Panc1 (cell line): ENCODE data around the gene GLB1L3. TPM values are rescaled to one million over a fixed set of nuclear protein-coding genes. Genes with fewer than 3 reads are reported as not detected.

Source experiments
- ATAC-seq: fragments of 200-7000 bp; cut with Tn5 transposase; 2 replicates; pipeline ENCODE4 v1.9.1; 2020; ENCODE audit warnings: mild to moderate bottlenecking, moderate library complexity
- BruUV-seq: library from RNA; stranded (reverse); fragments of 400-500 nt; replicated peaks from 2 replicates; lab custom pipeline; 2021; lab: Mats Ljungman, UMichigan
- CTCF ChIA-PET: fragments of 300-600 bp; sonication (Branson Sonifier 250); formaldehyde crosslinking; loops from one replicate; lab custom pipeline; 2022; ENCODE audit warnings: antibody characterized with exemption; lab: Charles Lee
- POLR2A ChIA-PET: fragments of 300-600 bp; sonication (Branson Sonifier 250); formaldehyde crosslinking; loops from one replicate; lab custom pipeline; 2022; ENCODE audit warnings: antibody characterized with exemption; lab: Charles Lee
- DNase-seq: peaks from one replicate; pipeline ENCODE4 v3.0.0-alpha.2; 2010; ENCODE audit warnings: low read depth, low spot score
- H3K27ac ChIP-seq: 2 replicates; pipeline ENCODE4 v1.5.1; 2011; ENCODE audit warnings: mild to moderate bottlenecking, low read length, inconsistent platforms
- H3K27me3 ChIP-seq: fragments of 200-500 bp; sonication (Bioruptor generic); 2 replicates; pipeline ENCODE4 v1.6.0; 2014; ENCODE audit warnings: low read length, inconsistent platforms; ENCODE audit not compliant: control insufficient read depth, insufficient read depth
- H3K36me3 ChIP-seq: fragments of 200-500 bp; sonication (Bioruptor generic); 2 replicates; pipeline ENCODE4 v1.5.1; 2014; ENCODE audit warnings: inconsistent platforms, mild to moderate bottlenecking, low read length, moderate library complexity; ENCODE audit not compliant: control insufficient read depth, insufficient read depth
- H3K4me1 ChIP-seq: 2 replicates; pipeline ENCODE4 v1.5.1; 2011; ENCODE audit warnings: inconsistent platforms, mild to moderate bottlenecking, low read length, moderate library complexity; ENCODE audit not compliant: control insufficient read depth, insufficient read depth
- H3K4me3 ChIP-seq, 2 experiments: 2 replicates each; pipeline ENCODE4 v1.5.1; 2011 to 2012; ENCODE audit warnings: low read depth in 2 of 2, low read length in 2 of 2, mild to moderate bottlenecking in 2 of 2, inconsistent platforms in 1 of 2, moderate library complexity in 1 of 2
- H3K9me3 ChIP-seq: fragments of 200-500 bp; sonication (Bioruptor generic); 2 replicates; pipeline ENCODE4 v1.5.1; 2014; ENCODE audit warnings: low read depth, mild to moderate bottlenecking, inconsistent platforms, low read length, moderate library complexity; ENCODE audit not compliant: control insufficient read depth, insufficient read depth
- CTCF ChIP-seq: fragments of 450-650 bp; IDR thresholded peaks from 2 replicates; pipeline ENCODE4 v1.5.1; 2017; ENCODE audit warnings: mild to moderate bottlenecking
- POLR2AphosphoS5 ChIP-seq: IDR thresholded peaks from 2 replicates; pipeline ENCODE4 v1.6.1; 2012; ENCODE audit warnings: mild to moderate bottlenecking, low read depth, low read length, moderate library complexity
- REST ChIP-seq, 2 experiments: IDR thresholded peaks; 2 replicates each; pipeline ENCODE4 v1.6.1; 2011 to 2012; ENCODE audit warnings: low read depth in 2 of 2, control low read depth in 1 of 2, low read length in 1 of 2, mild to moderate bottlenecking in 1 of 2, moderate library complexity in 1 of 2; ENCODE audit not compliant: insufficient read depth in 1 of 2
- SIN3A ChIP-seq: IDR thresholded peaks from 2 replicates; pipeline ENCODE4 v1.6.1; 2012; ENCODE audit warnings: low read depth, mild to moderate bottlenecking, low read length, moderate library complexity, borderline replicate concordance; ENCODE audit not compliant: insufficient read depth
- TCF7L2 ChIP-seq: IDR thresholded peaks from 2 replicates; pipeline ENCODE4 v1.6.1; 2011; ENCODE audit warnings: mild to moderate bottlenecking, low read depth, low read length, inconsistent platforms
- in situ Hi-C: cut with HindIII; loops from 2 replicates; pipeline ENCODE4 v1.10.0; 2016; ENCODE audit warnings: low sequenced_read_pairs, low pct_unique_long_range_greater_than_20kb
- intact Hi-C: fragments of 100-400 bp; cut with micrococcal nuclease; formaldehyde crosslinking; loops from one replicate; pipeline ENCODE4 v1.10.0; 2022; ENCODE audit not compliant: unreplicated experiment
- total RNA-seq: library from RNA; stranded (reverse); gene quantifications from one replicate; pipeline ENCODE4 v1.2.1, GENCODE V29; 2021; ENCODE audit not compliant: unreplicated experiment

GLB1L3 gene
- total RNA-seq, 1 experiment from 2014 or later, result not detected

- no peak for DNase-seq
- no peak overlapping the region for H3K4me3 ChIP-seq
- ChIA-PET CTCF (no interaction called here), POLR2A (interaction anchor here (0.6 kb wide), 1 partner anchor 136 kb away, joined by 3 read pairs; no protein-coding TSS in a partner anchor)
- ATAC-seq, result no peak
- H3K27ac ChIP-seq, result no peak overlapping the region
- no peaks in the 10 kb centered on the region for H3K4me1 ChIP-seq
- BruUV-seq, result no TSS peak
- TF ChIP-seq CTCF, result no peak
- no peak for TF ChIP-seq TCF7L2
- no peak for TF ChIP-seq REST (IDR thresholded peaks at IDR 0.05; ENCODE audit: insufficient read depth in 1 of 2, low read depth in 2 of 2, low read length in 1 of 2)
- no peak for TF ChIP-seq POLR2AphosphoS5
- no peak for TF ChIP-seq SIN3A
- in situ Hi-C loops, result no loop called here
- H3K27me3 ChIP-seq, result 0 out of 2 replicates have a peak, but pooled peaks cover 4% of the 10 kb centered on the region
- no peaks in the 10 kb centered on the region; the same call in 1 of the 2 replicates for H3K36me3 ChIP-seq
- intact Hi-C loops, result no loop called here
- no peaks in the 10 kb centered on the region for H3K9me3 ChIP-seq
Observed at GRCh38 chr11:134266440-134266839, 9.7 kb upstream of the GLB1L3 start.

GRCh38 chr11:134266841-134267251 lies 9.3 kb upstream of the GLB1L3 start:
- intact Hi-C loops (no loop called here), in situ Hi-C loops (no loop called here)
- H3K4me3 ChIP-seq, result no peak overlapping the region
- H3K4me1 ChIP-seq, result no peaks in the 10 kb centered on the region
- no peak for TF ChIP-seq TCF7L2
- TF ChIP-seq POLR2AphosphoS5, result no peak
- no peak for TF ChIP-seq SIN3A
- no peak for TF ChIP-seq CTCF
- TF ChIP-seq REST (IDR thresholded peaks at IDR 0.05; ENCODE audit: insufficient read depth in 1 of 2, low read depth in 2 of 2, low read length in 1 of 2), result no peak
- POLR2A ChIA-PET, result interaction anchor here (0.6 kb wide), 1 partner anchor 137 kb away, joined by 3 read pairs; no protein-coding TSS in a partner anchor
- H3K9me3 ChIP-seq, result no peaks in the 10 kb centered on the region
- no peaks in the 10 kb centered on the region; the same call in 1 of the 2 replicates for H3K36me3 ChIP-seq
- ATAC-seq, result no peak
- DNase-seq, result no peak
- H3K27me3 ChIP-seq, result 0 out of 2 replicates have a peak, but pooled peaks cover 4% of the 10 kb centered on the region
- no peak overlapping the region for H3K27ac ChIP-seq
- BruUV-seq, result no TSS peak
- CTCF ChIA-PET, result no interaction called here
